A673 (cell line): ENCODE measurements around the gene SHE.

Experiments used
- CTCF ChIP-seq: fragments of 300-800, 200-600 bp; sonication (generic); conservative IDR thresholded peaks from 2 replicates; pipeline ENCODE4 v1.5.1; 2017; ENCODE audit warnings: low read depth, mild to moderate bottlenecking, antibody characterized with exemption, low read length, moderate library complexity, mixed read lengths
- EZH2 ChIP-seq: fragments of 200-600 bp; sonication (generic); IDR thresholded peaks from 2 replicates; pipeline ENCODE4 v1.6.1; 2017; ENCODE audit warnings: borderline replicate concordance, low read depth, mild to moderate bottlenecking, mixed read lengths, antibody characterized with exemption, low read length; ENCODE audit not compliant: poor library complexity, severe bottlenecking

GRCh38 chr1:154430903-154431302 lies 71.3 kb downstream of the SHE start:
- TF ChIP-seq EZH2 (no peak), CTCF (no peak)
